GM18951 (cell line): ENCODE results near the gene NMNAT1.
"Not testable (repeated sequence)": the region's sequence is repeated elsewhere in the genome, so short reads cannot be mapped to it uniquely, and the experiment has no call there.

ENCODE experiments used
- POLR2A ChIP-seq: IDR thresholded peaks from 4 replicates; pipeline ENCODE4 v1.6.1; 2011; ENCODE audit warnings: mild to moderate bottlenecking; ENCODE audit not compliant: insufficient read length, insufficient read depth; ENCODE audit errors: extremely low read depth
- in situ Hi-C: fragments of 300-500 bp; cut with MboI; formaldehyde crosslinking; loops from one replicate; pipeline ENCODE4 v1.12.0; 2022; ENCODE audit warnings: low sequenced_read_pairs, mixed read lengths, inconsistent platforms; ENCODE audit not compliant: unreplicated experiment

Gene NMNAT1

DNA sequence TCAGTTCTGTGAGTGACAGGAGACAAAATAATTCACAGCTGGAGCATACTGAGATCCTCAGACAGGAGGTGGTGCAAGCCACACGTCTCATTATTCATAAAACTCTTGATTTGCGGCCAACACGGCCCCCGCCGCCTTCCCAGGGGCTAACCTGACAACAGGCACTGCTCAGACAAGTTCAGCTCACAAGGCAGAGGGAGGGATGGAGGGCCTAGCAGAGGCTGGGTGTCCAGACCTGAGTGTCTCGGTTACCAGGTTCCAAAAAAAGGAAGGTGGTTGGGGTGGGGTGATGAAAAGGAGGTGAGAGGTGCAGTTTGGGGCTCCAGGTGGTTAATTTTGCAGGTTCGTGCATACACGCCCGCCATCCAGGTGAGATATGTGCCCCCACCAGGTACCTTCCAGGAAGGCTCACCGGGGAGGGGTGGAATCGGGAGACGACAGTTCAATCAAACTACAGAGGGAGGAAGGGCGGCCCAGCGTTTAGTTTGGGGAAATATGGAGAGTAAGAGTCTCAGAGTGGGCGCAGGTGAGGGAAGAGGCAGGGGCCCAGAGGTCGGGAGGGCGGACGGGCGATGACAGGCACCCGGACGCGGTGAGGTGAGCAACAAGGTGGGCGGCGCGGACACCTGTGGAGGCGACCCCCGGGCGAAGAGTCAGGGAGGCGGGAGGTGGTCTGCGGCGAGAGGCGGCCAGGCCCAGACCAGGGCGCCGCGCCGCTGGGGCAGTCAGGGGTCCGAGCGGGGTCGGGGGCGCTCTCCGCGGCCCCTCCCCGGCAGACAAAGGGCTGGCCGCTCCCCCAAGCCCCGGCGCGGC is 33.8 kb upstream of the NMNAT1 start:
- TF ChIP-seq POLR2A: no peak
- in situ Hi-C loops: no loop called here

DNA sequence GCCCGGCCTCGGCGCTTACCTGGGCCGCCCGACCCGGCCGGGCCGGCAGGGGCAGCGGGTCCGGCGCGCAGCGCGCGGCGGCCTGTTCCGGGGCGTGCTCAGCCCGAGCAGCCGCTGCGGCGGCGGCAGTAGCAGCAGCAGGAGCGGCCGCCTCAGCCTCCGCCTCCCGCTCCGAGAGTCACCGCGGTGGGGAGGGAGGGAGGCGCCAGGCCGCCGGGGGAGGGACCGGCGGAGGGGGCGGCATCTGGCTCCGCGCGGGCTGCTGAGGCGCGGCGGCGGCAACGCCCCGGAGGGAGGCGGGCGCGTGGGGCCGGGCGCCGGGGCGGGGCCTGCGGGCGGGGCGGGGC is 33.2 kb upstream of the NMNAT1 start, which contains the start of gene CTNNBIP1:
Gene CTNNBIP1 (minus strand): TSS at position 194 of the 347 bp plus-strand sequence. CDS start 38,205 bp downstream, outside the sequence.
- peak; percentile 67 for TF ChIP-seq POLR2A
- in situ Hi-C loops: no loop called here

DNA sequence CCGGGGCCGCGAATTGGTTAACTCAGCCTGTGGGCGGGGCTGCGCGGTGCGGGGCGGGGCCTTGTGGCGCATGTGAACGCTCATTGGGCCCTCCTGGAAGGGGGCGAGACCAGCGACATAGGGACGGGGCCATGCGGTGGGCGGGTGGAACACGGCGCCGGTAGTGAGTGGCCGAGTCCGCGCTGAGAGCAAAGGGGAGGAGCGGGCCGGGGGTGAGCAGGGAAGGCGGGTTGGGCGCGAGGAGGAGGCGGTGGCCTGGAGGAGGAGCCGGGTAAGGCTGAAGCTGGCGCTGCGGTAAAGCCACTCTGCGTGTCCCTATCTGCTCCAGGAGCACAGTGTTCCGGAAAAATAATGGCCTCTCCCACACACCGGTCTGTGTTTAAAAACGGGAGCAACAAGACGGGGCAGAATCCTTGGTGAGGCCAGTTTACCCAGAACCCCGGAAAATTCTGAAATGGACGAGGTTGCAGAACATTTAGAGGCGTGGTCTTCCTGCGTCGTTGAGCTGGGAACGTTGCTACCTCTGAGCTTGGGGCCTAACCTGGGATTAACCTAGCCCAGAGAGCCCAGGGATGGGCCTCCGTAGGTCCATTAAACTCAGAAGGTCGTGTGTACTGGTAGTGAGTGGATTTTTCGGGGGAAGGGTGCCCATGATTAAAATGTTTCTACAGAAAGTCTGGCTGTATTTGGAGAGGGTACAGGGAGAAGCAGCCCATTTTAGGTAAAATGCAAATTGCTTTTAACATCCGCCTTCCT is 32.7 kb upstream of the NMNAT1 start:
- in situ Hi-C loops: no loop called here
- peak; percentile 57 for TF ChIP-seq POLR2A

DNA sequence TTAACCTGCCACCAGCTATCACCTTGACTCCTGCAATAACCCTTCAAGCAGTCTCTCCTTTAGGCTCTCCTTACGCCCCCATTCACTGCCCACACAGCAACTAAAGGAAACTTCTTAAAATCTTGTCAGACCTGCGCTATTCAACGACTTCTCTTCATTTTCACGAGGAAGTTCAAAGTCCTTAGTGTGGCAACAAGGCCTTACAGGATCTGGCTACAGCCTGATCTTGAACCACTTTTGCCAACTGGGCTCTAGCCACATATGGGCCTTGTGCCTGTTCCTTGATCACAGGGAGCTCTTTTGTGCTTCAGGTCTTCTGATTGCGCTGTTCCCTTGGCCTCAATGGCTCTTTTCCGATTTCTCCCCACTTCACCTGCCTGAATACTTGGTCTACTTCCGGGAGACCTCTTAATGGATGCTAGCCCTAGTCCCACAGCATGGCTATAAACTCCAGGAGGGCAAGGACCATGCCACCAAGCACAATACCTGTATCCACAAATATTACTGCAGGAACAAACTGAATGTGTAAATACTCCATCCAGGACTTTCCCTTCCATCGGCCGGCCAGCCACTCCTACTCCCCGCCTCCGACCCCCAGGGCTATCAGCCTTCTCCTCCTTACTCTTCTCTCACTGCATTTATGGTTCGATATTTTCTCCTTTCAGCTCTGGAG is 30.9 kb upstream of the NMNAT1 start:
- no peak for TF ChIP-seq POLR2A
- in situ Hi-C loops: no loop called here

DNA sequence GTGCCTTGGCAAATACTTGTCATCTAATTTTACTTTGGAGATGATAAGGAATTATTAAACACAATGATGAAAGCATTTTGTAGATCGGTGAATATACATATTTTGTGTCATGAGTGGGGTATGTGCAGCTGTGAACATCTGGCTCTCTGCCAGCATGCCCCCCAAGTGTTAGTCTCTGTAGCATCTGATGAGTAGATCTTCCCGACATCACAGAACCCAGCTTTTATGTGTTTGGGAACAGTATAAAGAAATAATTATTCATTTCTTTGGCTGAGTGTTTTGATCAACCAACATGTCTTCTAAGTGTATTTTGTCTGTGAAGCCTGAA is 28.7 kb upstream of the NMNAT1 start:
- in situ Hi-C loops: no loop called here
- TF ChIP-seq POLR2A: no peak

DNA sequence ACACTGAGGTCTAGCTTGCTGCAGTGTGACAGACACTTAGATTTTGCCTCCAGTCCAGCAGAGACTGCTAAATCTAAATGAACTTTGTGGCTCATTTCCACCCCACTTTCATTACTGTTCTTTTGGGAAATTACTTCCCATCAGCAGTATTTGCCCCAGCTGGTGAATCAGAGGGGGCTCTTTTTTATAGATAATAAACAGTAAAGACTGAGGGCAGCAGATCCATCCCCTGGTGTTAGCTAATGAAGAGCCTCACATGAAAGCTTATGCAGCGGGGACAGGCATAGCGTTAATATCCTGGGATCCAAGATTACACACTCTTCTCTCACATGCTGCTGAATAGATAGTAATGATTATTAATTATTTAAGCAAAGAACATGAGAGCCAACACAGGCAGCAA is 26.8 kb upstream of the NMNAT1 start:
- in situ Hi-C loops: no loop called here
- no peak for TF ChIP-seq POLR2A

DNA sequence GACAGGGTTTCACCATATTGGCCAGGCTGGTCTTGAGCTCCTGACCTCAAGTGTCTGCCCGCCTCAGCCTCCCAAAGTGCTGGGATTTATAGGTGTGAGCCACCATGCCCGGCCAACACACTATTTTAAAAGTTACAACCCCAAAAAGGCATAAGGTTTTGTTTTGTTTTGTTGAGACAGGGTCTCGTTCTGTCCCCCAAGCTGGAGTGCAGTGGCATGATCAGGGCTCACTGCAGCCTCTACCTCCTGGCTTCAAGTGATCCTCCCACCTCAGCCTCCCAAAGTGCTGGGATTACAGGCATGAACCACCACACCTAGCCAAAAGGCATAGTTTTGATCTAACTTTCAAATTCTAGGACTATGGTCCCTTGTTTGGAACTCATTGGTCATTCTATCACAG is 25.8 kb upstream of the NMNAT1 start:
- in situ Hi-C loops: not testable (repeated sequence)

DNA sequence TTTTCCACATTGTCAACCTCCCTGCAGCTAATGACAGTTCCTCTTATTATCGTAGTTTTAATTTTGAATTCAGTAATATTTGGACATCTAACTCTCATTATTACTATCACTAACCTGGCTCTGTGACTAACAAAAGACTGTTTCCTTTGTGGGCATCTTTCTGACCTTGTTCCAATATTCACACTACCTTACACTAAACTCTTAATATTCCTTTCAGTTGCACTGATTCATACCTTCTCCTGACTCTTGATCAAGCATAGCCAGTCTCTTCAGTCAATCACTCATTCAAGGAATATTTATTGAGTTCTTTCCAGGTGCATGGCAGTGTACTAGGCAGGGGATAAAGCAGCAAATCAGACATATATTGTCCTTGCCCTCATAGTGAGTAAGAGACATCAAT is 25.4 kb upstream of the NMNAT1 start:
- TF ChIP-seq POLR2A: no peak
- in situ Hi-C loops: no loop called here

DNA sequence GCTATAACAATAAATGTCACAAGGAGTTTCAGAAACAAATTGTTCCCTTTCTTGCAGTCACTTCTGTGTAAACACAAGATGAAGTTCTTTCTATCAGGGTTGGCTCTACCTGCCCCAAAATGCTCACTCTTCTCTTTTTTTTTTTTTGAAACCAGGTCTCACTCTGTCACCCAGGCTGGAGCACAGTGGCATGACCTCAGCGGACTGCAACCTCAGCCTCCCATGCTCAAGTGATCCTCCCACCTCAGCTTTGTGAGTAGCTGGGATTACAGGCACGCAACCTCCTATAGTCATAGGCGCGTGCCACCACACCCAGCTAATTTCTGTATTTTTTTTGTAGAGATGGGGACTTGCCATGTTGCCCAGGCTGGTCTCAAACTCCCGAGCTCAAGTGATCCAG is 22.7 kb upstream of the NMNAT1 start:
- no peak for TF ChIP-seq POLR2A
- in situ Hi-C loops: no loop called here

DNA sequence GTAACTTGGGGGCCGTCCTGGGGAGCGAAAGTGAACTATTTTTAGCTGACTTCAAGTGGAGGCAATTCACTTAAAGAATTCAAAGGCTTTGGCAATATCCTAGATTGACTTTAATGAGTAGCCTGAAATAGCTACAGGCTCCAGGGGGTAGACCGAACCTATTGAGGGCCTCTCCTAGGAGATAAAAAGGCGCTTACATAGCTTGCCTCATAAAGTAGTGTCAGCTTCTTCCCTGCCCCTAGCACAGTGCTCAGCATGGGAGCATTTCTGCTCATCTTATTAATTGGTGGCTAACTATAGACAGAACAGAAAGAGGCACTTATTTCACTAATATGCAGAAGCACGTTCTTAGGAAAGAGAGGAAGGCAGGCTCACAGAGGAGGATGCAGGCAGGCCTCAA is 20.9 kb upstream of the NMNAT1 start:
- in situ Hi-C loops: no loop called here

DNA sequence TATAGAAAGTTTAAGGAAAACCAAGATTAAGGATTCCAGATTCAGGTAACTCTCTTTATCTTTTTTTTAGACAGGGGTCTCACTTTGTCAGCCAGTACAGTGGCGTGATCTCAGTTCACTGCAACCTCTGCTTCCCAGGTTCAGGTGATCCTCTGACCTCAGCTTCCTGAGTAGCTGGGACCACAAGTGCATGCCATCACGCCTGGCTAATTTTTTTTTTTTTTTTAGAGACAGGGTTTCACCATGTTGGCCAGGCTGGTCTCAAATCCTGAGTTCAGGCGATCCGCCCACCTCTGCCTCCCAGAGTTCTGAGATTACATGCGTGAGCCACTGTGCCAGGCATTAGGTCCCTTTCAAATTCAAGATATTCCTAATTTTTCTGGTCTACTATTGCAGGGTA is 16.0 kb upstream of the NMNAT1 start:
- in situ Hi-C loops: no loop called here
- no peak for TF ChIP-seq POLR2A

More for the DNA sequence above, 20.9 kb upstream of the NMNAT1 start:
- no peak for TF ChIP-seq POLR2A

DNA sequence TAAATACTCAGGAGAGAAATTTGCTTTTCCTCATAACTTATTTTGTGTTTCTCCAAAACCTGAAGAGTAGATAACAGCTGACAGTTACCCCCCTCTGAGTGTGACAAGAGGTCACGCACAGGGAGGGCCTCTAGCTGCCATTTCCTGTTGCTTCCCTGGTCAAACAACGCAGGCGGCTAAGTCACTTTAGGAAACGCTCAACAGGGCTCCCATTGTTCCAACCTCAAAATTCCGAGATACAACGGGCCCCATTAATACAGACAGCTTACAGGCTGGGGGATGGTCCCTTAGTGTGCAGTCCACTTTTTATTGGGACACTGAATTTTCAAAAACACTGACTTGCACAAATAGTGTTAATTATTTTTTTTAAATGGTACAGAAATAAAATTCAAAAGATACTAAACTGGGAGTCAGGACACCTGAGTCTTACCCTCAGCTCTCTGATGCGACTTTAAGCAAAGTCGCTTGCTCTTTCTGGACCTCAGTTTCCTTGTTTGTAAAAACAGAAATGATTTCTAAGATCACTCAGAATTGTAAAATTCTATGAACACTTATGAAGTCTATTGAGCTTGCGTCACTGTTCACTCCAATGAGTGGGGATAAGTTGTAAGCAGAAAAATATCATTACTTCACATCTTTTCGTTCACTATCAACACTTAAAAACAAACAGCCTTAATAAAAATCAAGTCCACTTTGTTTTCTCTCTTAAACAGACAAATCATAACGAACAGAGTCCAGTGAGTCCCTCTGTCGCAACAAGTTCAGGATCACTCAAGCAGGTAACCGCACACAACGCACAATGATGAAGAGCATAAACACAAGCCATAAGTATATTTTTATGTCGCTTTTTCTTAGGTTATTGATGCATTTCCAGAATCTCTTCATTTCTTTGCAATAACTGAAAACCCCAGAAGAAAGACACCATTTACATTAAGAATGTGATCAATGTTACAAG is 13.6 kb upstream of the NMNAT1 start:
- TF ChIP-seq POLR2A: no peak
- in situ Hi-C loops: no loop called here
